Astrocyte of the spinal cord (primary cell): ENCODE data around the gene STAC2.

Source experiments
- DNase-seq: peaks from one replicate; pipeline ENCODE4 v3.0.0; 2011; ENCODE audit warnings: low read depth, low spot score
- H3K4me3 ChIP-seq: 2 replicates; pipeline ENCODE4 v1.5.1; 2011; ENCODE audit warnings: low read depth, mild to moderate bottlenecking, low read length, moderate library complexity
- CTCF ChIP-seq: IDR thresholded peaks from 2 replicates; pipeline ENCODE4 v1.5.1; 2012; ENCODE audit warnings: low read depth, mild to moderate bottlenecking, low read length, inconsistent platforms
- in situ Hi-C: cut with HindIII; loops from 2 replicates; pipeline ENCODE4 v1.10.0; 2017; ENCODE audit warnings: low sequenced_read_pairs

The STAC2 gene

GRCh38 chr17:39173526-39174274 lies 52.0 kb downstream of the STAC2 start:
- DNase-seq: no peak
- no peak for TF ChIP-seq CTCF
- in situ Hi-C loops: no loop called here
- no peak overlapping the region for H3K4me3 ChIP-seq

GRCh38 chr17:39173080-39173479 lies 52.7 kb downstream of the STAC2 start:
- no peak overlapping the region for H3K4me3 ChIP-seq
- in situ Hi-C loops: no loop called here
- DNase-seq: no peak
- TF ChIP-seq CTCF: no peak

GRCh38 chr17:39171933-39172332 lies 53.8 kb downstream of the STAC2 start:
- no peak for DNase-seq
- no peak for TF ChIP-seq CTCF
- in situ Hi-C loops: no loop called here
- H3K4me3 ChIP-seq: no peak overlapping the region

- TF ChIP-seq CTCF: no peak
- no peak overlapping the region for H3K4me3 ChIP-seq
- no peak for DNase-seq
- in situ Hi-C loops: no loop called here
These were observed 55.2 kb downstream of the STAC2 start for GRCh38 chr17:39170558-39170957.

- in situ Hi-C loops: no loop called here
- TF ChIP-seq CTCF: no peak
- no peak for DNase-seq
- H3K4me3 ChIP-seq: no peak overlapping the region
These were observed 55.6 kb downstream of the STAC2 start for GRCh38 chr17:39170109-39170508.

GRCh38 chr17:39169518-39169917 lies 56.2 kb downstream of the STAC2 start:
- TF ChIP-seq CTCF: no peak
- in situ Hi-C loops: no loop called here
- no peak for DNase-seq
- no peak overlapping the region for H3K4me3 ChIP-seq
